ENCODE results near the gene OPN1SW. TPM values are rescaled to one million over a fixed set of nuclear protein-coding genes. Genes with fewer than 3 reads are reported as not detected.

OPN1SW gene
- total RNA-seq, 2 donors from 2014 or later, result not detected

GRCh38 chr7:128763541-128763940 lies 12.1 kb downstream of the OPN1SW start:
- no peak for ATAC-seq
- no peak overlapping the region for H3K27ac Mint-ChIP-seq

GRCh38 chr7:128759242-128759641 lies 16.4 kb downstream of the OPN1SW start:
- Mint-ChIP-seq H3K4me1 (ENCODE audit: low read depth in 2 of 2) (peaks cover 0 to 6% of the 10 kb centered on the region in 2 donors), H3K4me3 (no peak overlapping the region), H3K36me3 (peaks cover 13% of the 10 kb centered on the region), H3K27me3 (no peaks in the 10 kb centered on the region), H3K27ac (no peak overlapping the region), H3K9me3 (no peaks in the 10 kb centered on the region)
- no peak for ATAC-seq
- DNase-seq (ENCODE audit: low spot score), result no peak

More at GRCh38 chr7:128763541-128763940, 12.1 kb downstream of the OPN1SW start:
- Mint-ChIP-seq H3K4me3 (no peak overlapping the region), H3K36me3 (peaks cover 3% of the 10 kb centered on the region), H3K9me3 (no peaks in the 10 kb centered on the region), H3K4me1 (ENCODE audit: low read depth in 2 of 2) (no peaks in the 10 kb centered on the region), H3K27me3 (no peaks in the 10 kb centered on the region)
- no peak for DNase-seq (ENCODE audit: low spot score)

- ATAC-seq, result no peak
- H3K4me1 Mint-ChIP-seq (ENCODE audit: low read depth in 2 of 2), result peaks cover 0 to 8% of the 10 kb centered on the region in 2 donors
- H3K27ac Mint-ChIP-seq, result no peak overlapping the region
- H3K4me3 Mint-ChIP-seq, result no peak overlapping the region
- no peak for DNase-seq (ENCODE audit: low spot score)
- peaks cover 19% of the 10 kb centered on the region for H3K36me3 Mint-ChIP-seq
- H3K27me3 Mint-ChIP-seq, result no peaks in the 10 kb centered on the region
- H3K9me3 Mint-ChIP-seq, result no peaks in the 10 kb centered on the region
These were observed 17.0 kb downstream of the OPN1SW start for GRCh38 chr7:128758553-128758952.

- Mint-ChIP-seq H3K4me3 (no peak overlapping the region), H3K27ac (no peak overlapping the region), H3K4me1 (ENCODE audit: low read depth in 2 of 2) (peaks cover 4 to 14% of the 10 kb centered on the region in 2 donors), H3K36me3 (peaks cover 26% of the 10 kb centered on the region), H3K9me3 (no peaks in the 10 kb centered on the region), H3K27me3 (no peaks in the 10 kb centered on the region)
- DNase-seq (ENCODE audit: low spot score) (no peak), ATAC-seq (no peak)
These were observed 18.4 kb downstream of the OPN1SW start for GRCh38 chr7:128757203-128757602.

GRCh38 chr7:128755819-128756476 lies 19.6 kb downstream of the OPN1SW start:
- no peak overlapping the region for H3K27ac Mint-ChIP-seq
- no peak overlapping the region for H3K4me3 Mint-ChIP-seq
- no peak for DNase-seq (ENCODE audit: low spot score)
- peaks cover 4 to 14% of the 10 kb centered on the region in 2 donors for H3K4me1 Mint-ChIP-seq (ENCODE audit: low read depth in 2 of 2)
- no peaks in the 10 kb centered on the region for H3K9me3 Mint-ChIP-seq
- peaks cover 26% of the 10 kb centered on the region for H3K36me3 Mint-ChIP-seq
- H3K27me3 Mint-ChIP-seq, result no peaks in the 10 kb centered on the region
- ATAC-seq, result no peak

- Mint-ChIP-seq H3K9me3 (no peaks in the 10 kb centered on the region), H3K36me3 (peaks cover 26% of the 10 kb centered on the region), H3K4me1 (ENCODE audit: low read depth in 2 of 2) (peaks cover 4 to 14% of the 10 kb centered on the region in 2 donors)
These were observed 20.3 kb downstream of the OPN1SW start for GRCh38 chr7:128755075-128755818.

GRCh38 chr7:128752251-128752650 lies 23.3 kb downstream of the OPN1SW start:
- DNase-seq (ENCODE audit: low spot score), result no peak
- H3K27me3 Mint-ChIP-seq, result no peaks in the 10 kb centered on the region
- no peak overlapping the region for H3K4me3 Mint-ChIP-seq
- peaks cover 12 to 20% of the 10 kb centered on the region in 2 donors for H3K4me1 Mint-ChIP-seq (ENCODE audit: low read depth in 2 of 2)
- ATAC-seq, result no peak
- H3K36me3 Mint-ChIP-seq, result peaks cover 16% of the 10 kb centered on the region
- no peaks in the 10 kb centered on the region for H3K9me3 Mint-ChIP-seq
- no peak overlapping the region for H3K27ac Mint-ChIP-seq

More at GRCh38 chr7:128755075-128755818, 20.3 kb downstream of the OPN1SW start:
- Mint-ChIP-seq H3K27me3 (no peaks in the 10 kb centered on the region), H3K27ac (no peak overlapping the region), H3K4me3 (no peak overlapping the region)
- ATAC-seq (no peak), DNase-seq (ENCODE audit: low spot score) (no peak)

- Mint-ChIP-seq H3K36me3 (no peaks in the 10 kb centered on the region), H3K9me3 (no peaks in the 10 kb centered on the region), H3K27ac (no peak overlapping the region), H3K4me1 (ENCODE audit: low read depth in 2 of 2) (peaks cover 14 to 20% of the 10 kb centered on the region in 2 donors), H3K4me3 (no peak overlapping the region), H3K27me3 (no peaks in the 10 kb centered on the region)
- ATAC-seq, result no peak
- no peak for DNase-seq (ENCODE audit: low spot score)
These were observed 28.1 kb downstream of the OPN1SW start for GRCh38 chr7:128747327-128748079.

GRCh38 chr7:128745706-128746105 lies 29.9 kb downstream of the OPN1SW start:
- H3K4me3 Mint-ChIP-seq, result no peak overlapping the region
- no peaks in the 10 kb centered on the region for H3K36me3 Mint-ChIP-seq
- H3K9me3 Mint-ChIP-seq, result no peaks in the 10 kb centered on the region
- H3K27me3 Mint-ChIP-seq, result no peaks in the 10 kb centered on the region
- no peak for ATAC-seq
- H3K27ac Mint-ChIP-seq, result no peak overlapping the region
- no peak for DNase-seq (ENCODE audit: low spot score)
- H3K4me1 Mint-ChIP-seq (ENCODE audit: low read depth in 2 of 2), result peaks cover 25 to 33% of the 10 kb centered on the region in 2 donors

GRCh38 chr7:128744366-128744905 lies 31.2 kb downstream of the OPN1SW start:
- no peaks in the 10 kb centered on the region for H3K36me3 Mint-ChIP-seq
- H3K27me3 Mint-ChIP-seq, result no peaks in the 10 kb centered on the region
- no peak for ATAC-seq
- no peak overlapping the region for H3K4me3 Mint-ChIP-seq
- peaks cover 28 to 39% of the 10 kb centered on the region in 2 donors for H3K4me1 Mint-ChIP-seq (ENCODE audit: low read depth in 2 of 2)
- H3K27ac Mint-ChIP-seq, result peak overlapping the region in 1 of 2 donors; percentile 17
- no peaks in the 10 kb centered on the region for H3K9me3 Mint-ChIP-seq
- no peak for DNase-seq (ENCODE audit: low spot score)

GRCh38 chr7:128743112-128743772 lies 32.4 kb downstream of the OPN1SW start:
- H3K36me3 Mint-ChIP-seq, result no peaks in the 10 kb centered on the region
- no peaks in the 10 kb centered on the region for H3K9me3 Mint-ChIP-seq
- ATAC-seq (no peak), DNase-seq (ENCODE audit: low spot score) (no peak)
- H3K27ac Mint-ChIP-seq, result no peak overlapping the region
- peaks cover 34 to 48% of the 10 kb centered on the region in 2 donors for H3K4me1 Mint-ChIP-seq (ENCODE audit: low read depth in 2 of 2)
- no peak overlapping the region for H3K4me3 Mint-ChIP-seq
- H3K27me3 Mint-ChIP-seq, result no peaks in the 10 kb centered on the region

- peak overlapping the region in 1 of 2 donors; percentile 51 for H3K27ac Mint-ChIP-seq
These were observed 33.4 kb downstream of the OPN1SW start for GRCh38 chr7:128742206-128742605.

GRCh38 chr7:128741491-128741890 lies 34.1 kb downstream of the OPN1SW start:
- DNase-seq (ENCODE audit: low spot score), result no peak
- H3K9me3 Mint-ChIP-seq, result no peaks in the 10 kb centered on the region
- peak overlapping the region; percentile 52 for H3K4me3 Mint-ChIP-seq
- H3K4me1 Mint-ChIP-seq (ENCODE audit: low read depth in 2 of 2), result peaks cover 28 to 39% of the 10 kb centered on the region in 2 donors
- peaks cover 0 to 3% of the 10 kb centered on the region in 2 donors for H3K27me3 Mint-ChIP-seq
- no peak overlapping the region for H3K27ac Mint-ChIP-seq
- no peaks in the 10 kb centered on the region for H3K36me3 Mint-ChIP-seq
- no peak for ATAC-seq

More at GRCh38 chr7:128742206-128742605, 33.4 kb downstream of the OPN1SW start:
- Mint-ChIP-seq H3K27me3 (no peaks in the 10 kb centered on the region), H3K9me3 (no peaks in the 10 kb centered on the region), H3K4me1 (ENCODE audit: low read depth in 2 of 2) (peaks cover 28 to 43% of the 10 kb centered on the region in 2 donors), H3K36me3 (no peaks in the 10 kb centered on the region), H3K4me3 (no peak overlapping the region)
- DNase-seq (ENCODE audit: low spot score) (no peak), ATAC-seq (no peak)

All from natural killer cell treated with Interleukin-12 subunit alpha and Interleukin-12 subunit beta and Interleukin-15 and Interleukin-18, amount 100 ng/mL, for 72 hours (primary cell).